Thoracic aorta (tissue), 2 donors: ENCODE measurements around the gene NPNT. TPM values are rescaled to one million over a fixed set of nuclear protein-coding genes. Genes with fewer than 3 reads are reported as not detected.

Experiments used
- ATAC-seq: fragments of 150-250 bp; one replicate; pipeline ENCODE4 v1.8.0; 2017; ENCODE audit warnings: low read depth; ENCODE audit not compliant: insufficient number of reproducible peaks, low FRiP score
- DNase-seq: peaks from one replicate; pipeline ENCODE4 v3.0.0-alpha.2; 2020; ENCODE audit warnings: low spot score
- H3K27ac ChIP-seq, 2 donors: fragments of 200-600 bp; sonication (generic); 1 replicate in 1 of 2; 2 replicates in 1 of 2; pipeline ENCODE4 v1.5.1; 2016; ENCODE audit warnings: mild to moderate bottlenecking in 2 of 2, moderate library complexity in 2 of 2
- H3K27me3 ChIP-seq: fragments of 200-600 bp; sonication (generic); replicated peaks from 2 replicates; pipeline ENCODE4 v1.6.0; 2016; ENCODE audit warnings: mild to moderate bottlenecking; ENCODE audit not compliant: insufficient read depth
- H3K36me3 ChIP-seq: fragments of 200-600 bp; sonication (generic); one replicate; pipeline ENCODE4 v1.5.1; 2016
- H3K4me1 ChIP-seq, 2 donors: fragments of 200-600 bp; sonication (generic); 1 replicate in 1 of 2; 2 replicates in 1 of 2; pipeline versions ENCODE4 v1.5.1 to v1.6.0; 2016; ENCODE audit warnings: low read depth in 2 of 2, mild to moderate bottlenecking in 1 of 2; ENCODE audit not compliant: control insufficient read depth in 1 of 2
- H3K4me3 ChIP-seq: fragments of 200-600 bp; sonication (generic); 2 replicates; pipeline ENCODE4 v1.5.1; 2016; ENCODE audit warnings: mild to moderate bottlenecking
- H3K9me3 ChIP-seq: fragments of 200-600 bp; sonication (generic); 2 replicates; pipeline ENCODE4 v1.5.1; 2016
- total RNA-seq, 2 donors: library from RNA; depleted of rRNA; stranded (reverse); fragments of >200 nt; gene quantifications; one replicate each; pipeline versions ENCODE4 v1.1.0 to v1.2.3, GENCODE V29; 2016
- TF ChIP-seq, protein P1 (sequence below): fragments of 200-600 bp; sonication (generic); IDR thresholded peaks from one replicate; pipeline ENCODE4 v1.5.1; 2019; ENCODE audit warnings: antibody characterized with exemption

The NPNT gene
- total RNA-seq, 2 donors from 2014 or later: 167 to 240 TPM

DNA sequence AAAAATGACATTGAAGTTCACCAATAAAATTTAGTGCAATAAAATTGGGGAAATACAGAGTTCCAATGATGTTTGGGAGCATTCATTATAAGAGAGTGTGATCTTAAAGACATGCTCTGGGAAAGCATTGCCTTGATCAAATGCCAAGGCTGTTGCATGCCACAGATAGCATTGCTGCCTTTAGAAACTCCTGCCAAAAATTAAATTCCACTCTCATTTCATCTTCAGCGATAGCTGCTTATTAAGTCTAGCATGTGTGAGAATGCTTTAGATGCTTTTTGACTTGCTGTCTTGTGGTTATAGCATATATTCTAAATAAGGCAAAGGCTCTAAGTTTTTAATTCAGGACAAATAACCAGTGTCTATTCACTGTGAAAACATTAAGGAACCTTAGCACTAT, 49.3 kb downstream of the NPNT start:
- TF ChIP-seq, protein P1, sequence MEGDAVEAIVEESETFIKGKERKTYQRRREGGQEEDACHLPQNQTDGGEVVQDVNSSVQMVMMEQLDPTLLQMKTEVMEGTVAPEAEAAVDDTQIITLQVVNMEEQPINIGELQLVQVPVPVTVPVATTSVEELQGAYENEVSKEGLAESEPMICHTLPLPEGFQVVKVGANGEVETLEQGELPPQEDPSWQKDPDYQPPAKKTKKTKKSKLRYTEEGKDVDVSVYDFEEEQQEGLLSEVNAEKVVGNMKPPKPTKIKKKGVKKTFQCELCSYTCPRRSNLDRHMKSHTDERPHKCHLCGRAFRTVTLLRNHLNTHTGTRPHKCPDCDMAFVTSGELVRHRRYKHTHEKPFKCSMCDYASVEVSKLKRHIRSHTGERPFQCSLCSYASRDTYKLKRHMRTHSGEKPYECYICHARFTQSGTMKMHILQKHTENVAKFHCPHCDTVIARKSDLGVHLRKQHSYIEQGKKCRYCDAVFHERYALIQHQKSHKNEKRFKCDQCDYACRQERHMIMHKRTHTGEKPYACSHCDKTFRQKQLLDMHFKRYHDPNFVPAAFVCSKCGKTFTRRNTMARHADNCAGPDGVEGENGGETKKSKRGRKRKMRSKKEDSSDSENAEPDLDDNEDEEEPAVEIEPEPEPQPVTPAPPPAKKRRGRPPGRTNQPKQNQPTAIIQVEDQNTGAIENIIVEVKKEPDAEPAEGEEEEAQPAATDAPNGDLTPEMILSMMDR: no peak
- ATAC-seq (no peak), DNase-seq (no peak)
- H3K36me3 ChIP-seq: peaks cover 22% of the 10 kb centered on the region
- no peaks in the 10 kb centered on the region for H3K27me3 ChIP-seq
- no peak overlapping the region for H3K4me3 ChIP-seq
- no peak overlapping the region for H3K27ac ChIP-seq
- peaks cover 0 to 11% of the 10 kb centered on the region in 2 donors for H3K4me1 ChIP-seq
- no peaks in the 10 kb centered on the region for H3K9me3 ChIP-seq

DNA sequence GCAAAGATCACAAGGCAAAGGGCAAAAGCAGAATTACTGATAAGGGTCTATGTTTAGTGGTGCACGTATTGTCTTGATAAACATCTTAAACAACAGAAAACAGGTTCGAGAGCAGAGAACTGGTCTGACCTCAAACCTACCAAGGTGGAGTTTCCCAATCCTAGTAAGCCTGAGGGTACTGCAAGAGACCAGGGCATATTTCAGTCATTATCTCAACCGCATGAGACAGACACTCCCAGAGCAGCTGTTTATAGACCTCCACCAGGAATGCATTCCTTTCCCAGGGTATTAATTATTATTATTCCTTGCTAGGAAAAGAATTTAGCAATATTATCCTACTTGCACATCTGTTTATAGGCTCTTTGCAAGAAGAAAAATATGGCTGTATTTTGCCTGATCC, 51.5 kb downstream of the NPNT start:
- no peak overlapping the region for H3K4me3 ChIP-seq
- no peaks in the 10 kb centered on the region for H3K9me3 ChIP-seq
- H3K36me3 ChIP-seq: peaks cover 14% of the 10 kb centered on the region
- DNase-seq (no peak), ATAC-seq (no peak)
- no peak overlapping the region for H3K27ac ChIP-seq
- peaks cover 8 to 25% of the 10 kb centered on the region in 2 donors for H3K4me1 ChIP-seq
- H3K27me3 ChIP-seq: no peaks in the 10 kb centered on the region
- TF ChIP-seq, protein P1: no peak

DNA sequence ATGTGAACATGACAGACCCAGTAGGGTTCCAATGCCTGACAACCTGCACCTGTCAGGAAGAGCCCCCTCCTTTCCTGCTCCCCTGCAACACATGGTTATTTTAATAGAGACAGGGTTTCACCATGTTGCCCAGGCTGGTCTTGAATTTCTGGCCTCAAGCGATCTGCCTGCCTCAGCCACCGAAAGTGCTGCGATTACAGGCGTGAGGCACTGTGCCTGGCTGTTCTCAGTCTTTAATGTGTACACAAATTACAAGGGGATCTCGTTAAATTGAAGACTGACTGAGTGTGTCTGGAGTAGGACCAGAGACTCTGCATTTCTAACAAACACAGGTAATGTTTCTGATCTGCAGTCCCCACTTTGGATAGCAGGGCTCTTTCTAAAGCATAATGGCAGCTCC, 55.4 kb downstream of the NPNT start:
- TF ChIP-seq, protein P1: no peak
- Histone ChIP-seq H3K9me3 (no peaks in the 10 kb centered on the region), H3K27me3 (no peaks in the 10 kb centered on the region), H3K4me1 (peaks cover 11 to 16% of the 10 kb centered on the region in 2 donors), H3K4me3 (no peak overlapping the region), H3K27ac (no peak overlapping the region), H3K36me3 (peaks cover 5% of the 10 kb centered on the region)
- DNase-seq (no peak), ATAC-seq (no peak)

DNA sequence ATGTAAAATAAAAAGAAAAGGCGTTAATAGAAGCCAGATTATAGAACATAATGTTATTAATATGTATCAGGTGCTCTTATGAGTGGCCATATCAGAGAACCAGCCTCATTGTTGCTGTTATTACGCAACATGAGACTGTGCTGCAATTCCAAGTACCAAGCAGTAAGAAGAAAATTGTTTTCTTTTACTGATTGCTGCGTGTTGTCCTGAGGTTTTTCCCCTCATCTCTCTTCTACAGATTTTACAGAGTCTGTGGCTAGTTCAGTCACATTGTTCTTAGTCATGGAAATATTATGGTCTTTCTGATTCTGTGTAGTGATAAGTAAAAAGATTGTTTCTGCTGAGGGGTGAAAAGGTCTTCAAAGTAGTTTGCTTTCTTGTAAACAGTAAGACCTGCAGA, 55.9 kb downstream of the NPNT start:
- peak; percentile 87 for ATAC-seq

DNA sequence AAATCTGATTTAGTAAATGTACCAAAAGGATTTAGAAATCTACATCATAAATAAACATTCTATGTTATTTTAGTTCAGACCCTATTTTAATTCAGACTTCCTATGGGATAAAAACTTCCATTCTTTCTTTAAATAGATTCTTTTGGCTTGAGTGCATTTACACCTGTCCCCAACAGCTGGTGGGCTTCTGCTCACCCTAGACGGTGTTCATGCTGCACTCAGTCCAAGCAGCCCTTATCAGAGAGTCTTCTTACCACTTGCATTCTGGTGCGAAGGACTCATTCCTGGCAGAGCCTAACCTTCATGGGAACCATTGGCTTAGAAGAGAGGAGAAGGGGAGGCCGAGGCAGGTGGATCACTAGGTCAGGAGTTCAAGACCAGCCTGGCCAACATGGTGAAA, 57.3 kb downstream of the NPNT start:
- H3K4me1 ChIP-seq: peaks cover 11 to 28% of the 10 kb centered on the region in 2 donors
- no peak overlapping the region for H3K27ac ChIP-seq
- H3K9me3 ChIP-seq: no peaks in the 10 kb centered on the region
- DNase-seq: no peak
- H3K27me3 ChIP-seq: no peaks in the 10 kb centered on the region
- no peaks in the 10 kb centered on the region for H3K36me3 ChIP-seq
- TF ChIP-seq, protein P1: no peak
- no peak overlapping the region for H3K4me3 ChIP-seq
- ATAC-seq: no peak

More for the DNA sequence above, 55.9 kb downstream of the NPNT start:
- no peak for DNase-seq
- Histone ChIP-seq H3K36me3 (peaks cover 3% of the 10 kb centered on the region), H3K4me3 (no peak overlapping the region), H3K9me3 (no peaks in the 10 kb centered on the region), H3K27ac (no peak overlapping the region), H3K27me3 (no peaks in the 10 kb centered on the region), H3K4me1 (peaks cover 11 to 18% of the 10 kb centered on the region in 2 donors)
- TF ChIP-seq, protein P1: no peak
